Natural killer cell treated with Interleukin-12 subunit alpha and Interleukin-12 subunit beta and Interleukin-15 and Interleukin-18, amount 100 ng/mL, for 72 hours (primary cell): ENCODE data around the gene AAK1. TPM values are rescaled to one million over a fixed set of nuclear protein-coding genes. Genes with fewer than 3 reads are reported as not detected.
"Not testable (repeated sequence)": the region's sequence is repeated elsewhere in the genome, so short reads cannot be mapped to it uniquely, and the experiment has no call there.

Experiments
- ATAC-seq, 2 donors: fragments of 150-1000 bp; cut with Tn5 transposase in 1 of 2; sonication (Bioruptor Pico), chemical (Tn5 transposase) in 1 of 2; 2 replicates each; pipeline ENCODE4 v1.10.0; 2021
- DNase-seq: peaks from one replicate; pipeline ENCODE4 v3.0.0; 2022; ENCODE audit warnings: low spot score
- H3K27ac Mint-ChIP-seq, 2 donors: 1 replicate in 1 of 2; 2 replicates in 1 of 2; pipeline ENCODE4 v1.8.0; 2022; ENCODE audit warnings: mixed read lengths in 2 of 2, mild to moderate bottlenecking in 1 of 2, moderate library complexity in 1 of 2
- H3K27me3 Mint-ChIP-seq, 2 donors: 1 replicate in 1 of 2; 2 replicates in 1 of 2; pipeline ENCODE4 v1.8.0; 2022; ENCODE audit warnings: mixed read lengths in 2 of 2
- H3K36me3 Mint-ChIP-seq: one replicate; pipeline ENCODE4 v1.8.0; 2022; ENCODE audit warnings: mixed read lengths
- H3K4me1 Mint-ChIP-seq, 2 donors: 1 replicate in 1 of 2; 2 replicates in 1 of 2; pipeline ENCODE4 v1.8.0; 2022; ENCODE audit warnings: low read depth in 2 of 2, mixed read lengths in 2 of 2, mild to moderate bottlenecking in 1 of 2
- H3K4me3 Mint-ChIP-seq: one replicate; pipeline ENCODE4 v1.8.0; 2022; ENCODE audit warnings: mixed read lengths
- H3K9me3 Mint-ChIP-seq: 2 replicates; pipeline ENCODE4 v1.8.0; 2022; ENCODE audit warnings: mixed read lengths
- total RNA-seq, 2 donors: library from RNA; stranded (reverse); gene quantifications; one replicate each; pipeline ENCODE4 v1.2.3, GENCODE V29; 2022

The AAK1 gene
- total RNA-seq, 2 donors from 2014 or later: 97.1 to 114 TPM

DNA sequence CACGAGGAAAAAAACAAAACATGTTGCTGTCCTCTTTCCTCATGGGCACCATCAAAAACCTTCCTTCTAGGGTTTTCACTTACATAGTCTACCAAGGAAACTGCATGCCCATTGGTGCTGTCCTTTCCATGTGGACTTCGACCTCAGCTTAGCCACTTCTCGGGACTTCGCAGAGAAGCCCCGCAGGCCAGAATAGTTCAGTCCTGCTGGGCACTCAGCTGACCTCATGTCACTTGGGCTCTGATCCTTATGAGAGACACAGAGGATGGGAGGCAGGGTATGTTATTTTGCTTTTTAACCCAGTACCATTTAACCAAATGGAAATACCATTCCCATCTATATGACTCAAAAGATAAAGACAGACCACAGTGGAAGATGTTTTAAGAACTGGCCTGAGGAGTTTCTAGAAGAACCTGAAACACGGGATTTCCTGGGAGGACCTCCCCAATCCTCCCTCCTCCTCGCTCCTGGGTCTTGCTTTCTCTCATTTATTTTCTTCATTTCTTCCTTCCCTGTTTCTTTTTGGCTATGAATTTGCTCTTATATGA is 28.4 kb downstream of the AAK1 start:
- peaks cover 26 to 45% of the 10 kb centered on the region in 2 donors for H3K4me1 Mint-ChIP-seq
- no peak for DNase-seq
- no peaks in the 10 kb centered on the region for H3K27me3 Mint-ChIP-seq
- ATAC-seq: no peak
- H3K27ac Mint-ChIP-seq: peak overlapping the region in 1 of 2 donors; percentile 68
- no peaks in the 10 kb centered on the region for H3K9me3 Mint-ChIP-seq
- peaks cover 6% of the 10 kb centered on the region for H3K36me3 Mint-ChIP-seq
- H3K4me3 Mint-ChIP-seq: no peak overlapping the region

DNA sequence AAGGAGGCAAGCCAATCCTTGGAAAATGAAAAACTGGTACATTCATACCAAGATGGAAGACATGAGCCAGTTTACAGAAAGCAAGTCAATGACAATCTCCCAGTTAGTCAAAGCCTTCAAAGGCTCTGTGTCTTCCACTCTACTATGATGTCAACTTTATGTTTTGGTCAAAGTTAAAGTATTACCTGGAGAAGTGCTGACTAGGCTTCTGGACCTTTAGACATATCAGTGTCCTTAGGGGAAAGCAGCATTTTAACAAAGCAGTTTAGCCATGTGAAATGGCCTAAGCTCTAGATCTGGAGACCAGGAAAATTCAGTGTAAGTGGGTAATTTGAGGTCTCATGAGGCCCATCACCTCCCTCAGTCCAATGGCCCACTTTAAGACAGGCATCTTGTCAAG is 30.8 kb downstream of the AAK1 start:
- no peak overlapping the region for H3K4me3 Mint-ChIP-seq
- H3K27me3 Mint-ChIP-seq: no peaks in the 10 kb centered on the region
- DNase-seq: no peak
- no peak for ATAC-seq
- peaks cover 12% of the 10 kb centered on the region for H3K36me3 Mint-ChIP-seq
- H3K9me3 Mint-ChIP-seq: no peaks in the 10 kb centered on the region
- H3K27ac Mint-ChIP-seq: no peak overlapping the region
- peaks cover 35 to 54% of the 10 kb centered on the region in 2 donors for H3K4me1 Mint-ChIP-seq

DNA sequence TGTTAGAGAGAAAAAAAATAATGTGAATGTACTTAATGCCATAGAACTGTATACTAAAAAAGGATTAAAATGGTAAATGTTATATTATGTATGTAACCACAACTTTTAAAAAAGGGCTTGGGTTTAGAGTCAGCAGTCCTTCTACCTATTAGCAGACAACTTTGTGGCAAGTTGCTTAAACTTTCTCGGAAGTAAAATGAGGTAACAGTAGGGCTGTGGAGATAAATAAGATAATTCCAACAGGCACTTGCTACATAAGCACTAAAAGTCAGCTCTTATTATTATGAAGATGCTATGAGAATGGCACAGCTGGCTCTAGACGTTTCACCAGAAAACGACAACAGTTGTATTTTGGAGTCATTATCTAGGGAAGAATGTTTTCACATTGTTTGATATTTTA is 31.3 kb downstream of the AAK1 start:
- H3K4me1 Mint-ChIP-seq: peaks cover 40 to 60% of the 10 kb centered on the region in 2 donors
- DNase-seq: no peak

DNA sequence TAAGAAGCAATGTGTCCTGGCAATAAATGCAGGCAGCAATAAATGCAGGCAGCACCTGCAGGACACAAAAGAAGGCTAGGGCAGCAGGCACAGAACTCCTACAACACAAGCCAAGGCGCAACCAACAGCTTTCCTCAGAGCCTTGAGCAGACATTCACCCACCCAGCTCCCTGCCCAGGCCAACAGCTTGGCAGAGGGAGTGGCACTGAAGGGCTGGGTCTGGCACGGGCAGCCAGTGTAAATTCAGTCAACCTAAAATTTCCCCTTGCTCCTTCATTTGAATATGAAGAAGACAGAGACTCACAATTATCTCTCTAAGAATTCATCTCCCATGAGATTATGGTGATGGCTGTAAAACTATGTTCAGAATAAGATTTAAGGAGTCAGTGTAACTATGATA is 35.4 kb downstream of the AAK1 start:
- DNase-seq: no peak
- Mint-ChIP-seq H3K27me3 (no peaks in the 10 kb centered on the region), H3K9me3 (peaks cover 11% of the 10 kb centered on the region), H3K36me3 (peaks cover 14% of the 10 kb centered on the region), H3K4me1 (peaks cover 67 to 73% of the 10 kb centered on the region in 2 donors), H3K4me3 (no peak overlapping the region), H3K27ac (no peak overlapping the region)
- no peak for ATAC-seq

More for the DNA sequence above, 31.3 kb downstream of the AAK1 start:
- Mint-ChIP-seq H3K27me3 (no peaks in the 10 kb centered on the region), H3K36me3 (peaks cover 12% of the 10 kb centered on the region), H3K27ac (no peak overlapping the region), H3K4me3 (no peak overlapping the region), H3K9me3 (no peaks in the 10 kb centered on the region)
- no peak for ATAC-seq

DNA sequence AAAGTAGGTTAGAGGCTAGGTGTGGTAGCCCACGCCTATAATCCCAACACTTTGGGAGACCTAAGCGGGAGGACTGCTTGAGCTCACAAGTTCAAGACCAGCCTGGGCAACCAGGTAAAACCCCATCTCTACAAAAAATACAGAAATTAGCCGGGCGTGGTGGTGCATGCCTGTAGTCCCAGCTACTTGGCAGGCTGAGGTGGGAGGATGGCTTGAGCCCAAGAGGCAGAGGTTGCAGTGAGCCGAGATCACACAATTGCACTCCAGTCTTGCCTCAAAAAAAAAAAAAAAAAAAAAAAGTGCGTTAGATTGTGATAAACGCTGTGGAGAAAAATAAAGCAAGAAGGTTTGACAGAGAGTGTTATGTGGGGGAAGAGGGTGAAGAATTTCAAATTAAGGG is 36.8 kb downstream of the AAK1 start:
- Mint-ChIP-seq H3K9me3 (peaks cover 11% of the 10 kb centered on the region), H3K4me1 (peaks cover 60 to 62% of the 10 kb centered on the region in 2 donors), H3K27ac (peak overlapping the region in 1 of 2 donors; percentile 82), H3K36me3 (peaks cover 14% of the 10 kb centered on the region)
- H3K27me3 Mint-ChIP-seq, H3K4me3 Mint-ChIP-seq, DNase-seq, ATAC-seq: not testable (repeated sequence)

DNA sequence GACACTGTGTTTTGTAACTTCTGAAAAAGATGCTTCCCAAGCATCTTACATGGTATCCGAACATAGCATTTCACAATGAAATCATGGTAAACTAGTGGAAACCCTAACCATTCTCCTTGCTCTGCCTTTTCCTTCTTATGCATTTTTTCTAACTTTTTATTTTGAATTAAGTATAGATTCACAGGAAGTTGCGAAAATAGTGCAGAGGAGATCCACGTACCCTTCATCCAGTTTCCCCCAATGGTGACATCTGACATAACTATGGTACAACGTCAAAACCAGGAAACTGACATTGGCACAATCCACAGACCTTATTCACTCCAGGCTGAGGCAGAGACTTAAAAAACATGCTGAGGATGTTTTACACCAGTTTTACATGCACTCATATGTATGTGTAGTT is 38.3 kb downstream of the AAK1 start:
- ATAC-seq (no peak), DNase-seq (no peak)
- H3K27me3 Mint-ChIP-seq: no peaks in the 10 kb centered on the region
- no peak overlapping the region for H3K4me3 Mint-ChIP-seq
- peak overlapping the region; percentile 8 to 82 for H3K27ac Mint-ChIP-seq
- H3K36me3 Mint-ChIP-seq: peaks cover 14% of the 10 kb centered on the region
- peaks cover 11% of the 10 kb centered on the region for H3K9me3 Mint-ChIP-seq
- H3K4me1 Mint-ChIP-seq: peaks cover 64 to 67% of the 10 kb centered on the region in 2 donors

DNA sequence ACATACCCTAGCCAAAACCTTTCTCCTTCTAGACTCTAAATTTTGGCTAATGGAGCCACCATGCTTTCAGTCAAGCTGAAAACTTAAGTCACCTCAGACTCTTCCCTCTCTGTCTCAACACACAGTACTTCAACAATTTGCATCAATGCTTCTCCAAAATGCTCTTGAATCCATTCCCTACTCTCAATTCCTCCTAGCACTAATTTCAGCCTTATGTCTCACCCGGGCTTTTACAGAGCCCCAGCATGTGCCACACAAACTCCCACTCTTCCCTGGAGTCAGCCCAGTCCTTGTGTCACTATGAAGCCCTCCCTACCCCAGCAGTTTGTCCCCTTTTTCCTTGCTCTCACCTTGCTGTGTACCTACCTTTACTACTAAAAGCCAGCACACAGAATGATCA is 38.7 kb downstream of the AAK1 start:
- H3K36me3 Mint-ChIP-seq: peaks cover 14% of the 10 kb centered on the region
- H3K4me1 Mint-ChIP-seq: peaks cover 68 to 69% of the 10 kb centered on the region in 2 donors
- no peaks in the 10 kb centered on the region for H3K27me3 Mint-ChIP-seq
- ATAC-seq (no peak), DNase-seq (no peak)
- H3K9me3 Mint-ChIP-seq: peaks cover 11% of the 10 kb centered on the region
- H3K27ac Mint-ChIP-seq: peak overlapping the region; percentile 8 to 82
- H3K4me3 Mint-ChIP-seq: no peak overlapping the region

DNA sequence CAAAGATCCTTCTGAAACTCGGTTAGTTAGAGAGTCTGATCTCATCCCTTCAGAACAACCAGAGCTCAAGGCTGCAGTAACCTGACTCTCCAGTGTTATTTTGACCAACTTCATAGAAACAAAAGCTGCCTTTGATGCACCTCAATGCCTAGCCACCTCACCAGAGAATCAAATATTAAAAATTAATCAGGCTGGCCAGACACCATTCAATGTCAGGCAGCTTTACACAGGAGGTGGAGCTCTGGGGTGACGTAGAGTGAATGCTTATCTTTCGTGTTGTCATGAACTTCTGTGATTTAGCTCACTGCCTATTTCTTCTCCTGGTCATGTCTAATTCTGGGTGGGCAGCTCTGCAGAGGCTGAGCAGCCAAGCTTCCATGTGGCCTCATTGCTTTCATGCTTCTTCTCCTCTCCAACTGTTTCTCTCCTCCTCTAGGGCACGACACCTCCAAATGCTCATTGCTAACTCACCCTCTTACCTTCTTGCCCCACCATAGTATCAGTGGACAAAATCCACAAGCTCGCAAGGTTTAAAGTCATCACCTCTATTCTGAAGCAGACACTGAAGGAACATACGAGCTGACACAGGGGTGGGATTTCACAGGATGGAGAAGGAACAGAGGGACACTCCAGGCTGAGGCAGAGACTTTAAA is 39.4 kb downstream of the AAK1 start:
- Mint-ChIP-seq H3K27ac (peak overlapping the region; percentile 8 to 82), H3K4me3 (no peak overlapping the region), H3K36me3 (peaks cover 14% of the 10 kb centered on the region), H3K27me3 (no peaks in the 10 kb centered on the region), H3K4me1 (peaks cover 68 to 69% of the 10 kb centered on the region in 2 donors), H3K9me3 (peaks cover 11% of the 10 kb centered on the region)
- no peak for ATAC-seq
- no peak for DNase-seq

DNA sequence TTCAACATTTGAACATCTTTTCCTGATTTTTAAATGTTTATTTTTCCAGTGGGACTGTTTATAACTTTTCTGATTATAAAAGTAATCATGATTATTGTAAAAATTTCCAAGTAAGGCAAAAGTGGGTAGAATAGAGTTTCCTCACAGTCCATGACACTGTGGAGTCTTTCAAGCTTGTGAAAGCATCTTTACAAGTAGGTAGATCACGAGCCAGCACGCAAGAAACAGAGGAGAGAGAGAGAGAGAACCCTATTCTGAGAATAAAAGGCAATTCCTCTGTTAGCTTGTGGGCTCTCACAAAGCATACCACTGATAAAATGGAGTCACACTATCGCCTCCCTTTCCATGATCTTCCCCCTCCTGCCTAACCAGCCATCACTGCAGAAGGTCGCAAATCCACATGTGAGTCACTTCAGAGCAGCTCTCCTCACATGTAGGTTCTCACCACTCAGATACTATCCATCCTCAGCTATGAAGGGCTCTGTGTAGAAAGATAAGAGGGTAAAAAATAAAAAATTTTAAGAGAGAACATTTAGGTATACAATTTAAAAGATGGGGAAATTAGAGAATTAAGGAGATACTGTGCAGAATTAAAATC is 40.3 kb downstream of the AAK1 start:
- Mint-ChIP-seq H3K27me3 (no peaks in the 10 kb centered on the region), H3K9me3 (peaks cover 11% of the 10 kb centered on the region), H3K36me3 (peaks cover 10% of the 10 kb centered on the region), H3K4me3 (no peak overlapping the region), H3K27ac (peak overlapping the region in 1 of 2 donors; percentile 82), H3K4me1 (peaks cover 62 to 63% of the 10 kb centered on the region in 2 donors)
- DNase-seq (no peak), ATAC-seq (no peak)

DNA sequence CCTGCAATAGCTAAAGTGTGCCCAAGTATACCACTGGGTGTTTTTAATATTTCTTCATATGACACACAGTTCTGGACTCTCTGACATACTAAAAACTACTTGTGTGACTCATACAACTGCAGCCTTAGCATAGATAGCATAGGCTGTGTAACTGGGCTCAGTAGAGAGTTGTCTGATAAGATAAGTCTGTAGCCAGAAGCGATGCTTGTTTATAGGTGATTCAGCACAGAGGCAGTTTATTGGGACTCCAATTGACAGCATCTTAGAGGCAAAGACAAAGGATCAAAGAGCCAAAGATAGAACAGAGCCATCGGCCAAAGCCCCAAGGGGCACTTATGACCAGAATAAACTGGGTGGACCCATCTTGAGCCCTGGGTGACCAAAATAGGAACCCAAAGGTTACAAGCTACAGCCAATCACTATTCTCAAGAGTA is 42.3 kb downstream of the AAK1 start:
- peaks cover 11% of the 10 kb centered on the region for H3K9me3 Mint-ChIP-seq
- peaks cover 59 to 61% of the 10 kb centered on the region in 2 donors for H3K4me1 Mint-ChIP-seq
- H3K4me3 Mint-ChIP-seq: peak overlapping the region; percentile 9
- peak; percentile 65 to 91 for ATAC-seq
- H3K36me3 Mint-ChIP-seq: peaks cover 8% of the 10 kb centered on the region
- DNase-seq: no peak
- H3K27ac Mint-ChIP-seq: peak overlapping the region; percentile 24 to 53
- H3K27me3 Mint-ChIP-seq: no peaks in the 10 kb centered on the region

DNA sequence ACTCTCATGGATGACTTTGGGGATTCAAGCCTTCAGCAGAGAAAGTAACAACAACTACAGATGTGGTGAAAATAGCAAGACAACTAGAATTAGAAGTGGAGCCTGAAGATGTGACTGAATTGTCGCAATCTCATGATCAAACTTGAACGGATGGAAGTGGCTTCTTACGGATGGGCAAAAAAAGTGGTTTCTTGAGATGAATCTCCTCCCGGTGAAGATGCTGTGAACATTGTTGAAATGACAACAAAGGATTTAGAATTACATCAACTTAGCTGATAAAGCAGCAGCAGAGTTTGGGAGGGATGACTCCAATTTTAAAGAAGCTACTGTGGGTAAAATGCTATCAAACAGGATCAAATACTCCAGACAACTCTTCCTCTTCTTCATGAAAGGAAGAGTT is 43.1 kb downstream of the AAK1 start:
- Mint-ChIP-seq H3K27me3 (no peaks in the 10 kb centered on the region), H3K4me1 (peaks cover 52 to 54% of the 10 kb centered on the region in 2 donors), H3K4me3 (no peak overlapping the region), H3K36me3 (peaks cover under 1% of the 10 kb centered on the region), H3K27ac (peak overlapping the region; percentile 15 to 53), H3K9me3 (peaks cover 4% of the 10 kb centered on the region)
- DNase-seq (no peak), ATAC-seq (peak in 1 of 2 donors; percentile 51)

DNA sequence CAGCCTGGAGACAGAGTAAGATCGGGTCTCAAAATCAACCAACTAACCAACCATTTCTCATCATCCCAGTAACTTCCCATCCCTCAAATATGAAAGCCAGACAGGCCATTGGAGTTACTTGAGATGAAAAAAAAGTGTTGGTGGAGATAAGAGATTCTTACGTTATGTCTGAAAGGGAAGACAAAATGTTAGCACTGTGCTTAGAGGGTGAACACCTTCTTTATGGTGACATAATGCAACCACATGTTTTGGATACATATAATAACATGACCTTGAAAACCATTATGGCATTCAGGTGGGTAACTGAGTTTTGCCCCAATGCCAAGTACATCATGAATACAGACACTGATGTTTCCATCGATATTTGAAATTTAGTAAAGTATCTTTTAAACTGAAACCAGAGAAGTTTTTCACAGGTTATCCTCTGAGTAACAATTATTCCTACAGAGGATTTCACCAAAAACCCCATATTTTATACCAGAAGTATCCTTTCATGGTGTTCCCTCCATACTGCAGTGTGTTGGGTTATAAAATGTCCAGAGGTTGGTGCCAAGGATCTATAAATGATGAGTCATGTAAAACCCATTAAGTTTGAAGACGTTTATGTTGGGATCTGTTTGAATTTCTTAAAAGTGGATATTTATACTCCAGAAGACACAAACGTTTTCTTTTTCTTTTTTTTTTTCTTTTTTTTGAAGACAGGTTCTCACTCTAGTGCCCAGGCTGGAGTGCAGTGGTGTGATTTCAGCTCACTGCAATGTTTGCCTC is 45.5 kb downstream of the AAK1 start:
- ATAC-seq (no peak), DNase-seq (no peak)
- Mint-ChIP-seq H3K27me3 (no peaks in the 10 kb centered on the region), H3K4me1 (peaks cover 42 to 51% of the 10 kb centered on the region in 2 donors), H3K9me3 (no peaks in the 10 kb centered on the region), H3K36me3 (no peaks in the 10 kb centered on the region), H3K4me3 (no peak overlapping the region), H3K27ac (peak overlapping the region; percentile 26 to 72)

DNA sequence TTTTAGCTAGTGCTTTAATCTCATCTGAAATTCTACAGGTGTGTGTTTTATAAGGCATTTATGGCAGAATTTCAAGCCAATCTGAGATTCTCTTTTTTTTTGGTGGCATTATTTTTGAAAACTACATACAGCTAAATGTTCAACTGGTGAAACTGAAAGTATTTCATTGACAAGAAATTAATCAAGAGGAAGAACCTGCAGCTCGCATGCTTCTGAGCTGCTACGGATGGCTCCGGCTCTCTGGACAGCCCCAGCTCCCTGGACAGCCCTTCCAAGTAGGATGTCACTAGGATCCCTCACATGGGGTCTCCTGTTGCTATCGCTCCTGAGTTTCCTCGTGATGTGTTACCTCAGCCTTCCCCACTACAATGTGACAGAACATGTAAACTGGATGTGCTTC is 46.4 kb downstream of the AAK1 start:
- no peaks in the 10 kb centered on the region for H3K9me3 Mint-ChIP-seq
- H3K27me3 Mint-ChIP-seq: no peaks in the 10 kb centered on the region
- peak overlapping the region; percentile 26 to 72 for H3K27ac Mint-ChIP-seq
- H3K4me3 Mint-ChIP-seq: peak overlapping the region; percentile 22
- peak in 1 of 2 donors; percentile 53 for ATAC-seq
- no peak for DNase-seq
- H3K4me1 Mint-ChIP-seq: peaks cover 48 to 58% of the 10 kb centered on the region in 2 donors
- H3K36me3 Mint-ChIP-seq: no peaks in the 10 kb centered on the region
